Astrocyte of the spinal cord (primary cell): ENCODE results near the gene WDR70.
"Not testable (repeated sequence)": the region's sequence is repeated elsewhere in the genome, so short reads cannot be mapped to it uniquely, and the experiment has no call there.

Source experiments
- DNase-seq: peaks from one replicate; pipeline ENCODE4 v3.0.0; 2011; ENCODE audit warnings: low read depth, low spot score
- H3K4me3 ChIP-seq: 2 replicates; pipeline ENCODE4 v1.5.1; 2011; ENCODE audit warnings: low read depth, mild to moderate bottlenecking, low read length, moderate library complexity
- in situ Hi-C: cut with HindIII; loops from 2 replicates; pipeline ENCODE4 v1.10.0; 2017; ENCODE audit warnings: low sequenced_read_pairs
- TF ChIP-seq, protein P1 (sequence below): IDR thresholded peaks from 2 replicates; pipeline ENCODE4 v1.5.1; 2012; ENCODE audit warnings: low read depth, mild to moderate bottlenecking, low read length, inconsistent platforms

WDR70 gene

GRCh38 chr5:37640088-37640487, 261.0 kb downstream of the WDR70 start:
- no peak overlapping the region for H3K4me3 ChIP-seq
- TF ChIP-seq, protein P1, sequence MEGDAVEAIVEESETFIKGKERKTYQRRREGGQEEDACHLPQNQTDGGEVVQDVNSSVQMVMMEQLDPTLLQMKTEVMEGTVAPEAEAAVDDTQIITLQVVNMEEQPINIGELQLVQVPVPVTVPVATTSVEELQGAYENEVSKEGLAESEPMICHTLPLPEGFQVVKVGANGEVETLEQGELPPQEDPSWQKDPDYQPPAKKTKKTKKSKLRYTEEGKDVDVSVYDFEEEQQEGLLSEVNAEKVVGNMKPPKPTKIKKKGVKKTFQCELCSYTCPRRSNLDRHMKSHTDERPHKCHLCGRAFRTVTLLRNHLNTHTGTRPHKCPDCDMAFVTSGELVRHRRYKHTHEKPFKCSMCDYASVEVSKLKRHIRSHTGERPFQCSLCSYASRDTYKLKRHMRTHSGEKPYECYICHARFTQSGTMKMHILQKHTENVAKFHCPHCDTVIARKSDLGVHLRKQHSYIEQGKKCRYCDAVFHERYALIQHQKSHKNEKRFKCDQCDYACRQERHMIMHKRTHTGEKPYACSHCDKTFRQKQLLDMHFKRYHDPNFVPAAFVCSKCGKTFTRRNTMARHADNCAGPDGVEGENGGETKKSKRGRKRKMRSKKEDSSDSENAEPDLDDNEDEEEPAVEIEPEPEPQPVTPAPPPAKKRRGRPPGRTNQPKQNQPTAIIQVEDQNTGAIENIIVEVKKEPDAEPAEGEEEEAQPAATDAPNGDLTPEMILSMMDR, result no peak
- in situ Hi-C loops, result no loop called here
- DNase-seq, result no peak

GRCh38 chr5:37641933-37642332, 262.8 kb downstream of the WDR70 start:
- DNase-seq, result no peak
- in situ Hi-C loops, result no loop called here
- H3K4me3 ChIP-seq, result no peak overlapping the region
- TF ChIP-seq, protein P1, result no peak

GRCh38 chr5:37645707-37646106, 266.6 kb downstream of the WDR70 start:
- in situ Hi-C loops, result no loop called here
- no peak for DNase-seq
- TF ChIP-seq, protein P1, result no peak
- H3K4me3 ChIP-seq, result no peak overlapping the region

DNA sequence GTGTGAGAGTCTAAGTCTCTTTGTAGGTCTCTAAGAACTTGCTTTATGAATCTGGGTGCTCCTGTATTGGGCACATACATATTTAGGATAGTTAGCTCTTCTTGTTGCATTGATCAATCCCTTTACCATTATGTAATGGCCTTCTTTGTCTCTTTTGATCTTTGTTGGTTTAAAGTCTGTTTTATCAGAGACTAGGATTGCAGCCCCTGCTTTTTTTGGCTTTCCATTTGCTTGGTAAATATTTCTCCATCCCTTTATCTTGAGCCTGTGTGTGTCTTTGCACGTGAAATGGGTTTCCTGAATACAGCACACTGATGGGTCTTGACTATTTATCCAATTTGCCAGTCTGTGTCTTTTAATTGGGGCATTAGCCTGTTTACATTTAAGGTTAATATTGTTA, 275.4 kb downstream of the WDR70 start:
- in situ Hi-C loops, DNase-seq, H3K4me3 ChIP-seq: not testable (repeated sequence)

GRCh38 chr5:37657046-37657445, 277.9 kb downstream of the WDR70 start:
- TF ChIP-seq, protein P1, result no peak
- in situ Hi-C loops, result no loop called here
- no peak for DNase-seq
- H3K4me3 ChIP-seq, result no peak overlapping the region

DNA sequence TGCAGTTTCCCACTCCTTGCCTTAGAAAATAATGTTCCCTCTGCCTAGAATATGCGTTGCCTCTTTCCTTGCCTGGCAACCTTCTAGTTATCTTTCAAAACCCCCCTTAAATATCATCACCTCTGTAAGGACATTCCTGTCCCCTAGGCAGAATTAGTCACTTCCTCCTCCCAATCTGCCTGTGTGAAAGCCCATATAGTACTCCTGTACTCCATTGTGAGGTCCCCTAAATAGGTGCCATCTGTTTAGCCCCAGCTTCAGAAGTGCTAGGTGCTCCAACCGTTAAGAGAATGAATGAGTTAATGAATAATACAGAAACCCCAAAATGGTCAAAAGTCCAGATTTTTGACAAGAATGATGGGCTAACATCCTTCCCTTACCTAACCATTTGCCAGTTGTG, 279.3 kb downstream of the WDR70 start:
- TF ChIP-seq, protein P1, result no peak
- no peak overlapping the region for H3K4me3 ChIP-seq
- in situ Hi-C loops, result no loop called here
- DNase-seq, result no peak

DNA sequence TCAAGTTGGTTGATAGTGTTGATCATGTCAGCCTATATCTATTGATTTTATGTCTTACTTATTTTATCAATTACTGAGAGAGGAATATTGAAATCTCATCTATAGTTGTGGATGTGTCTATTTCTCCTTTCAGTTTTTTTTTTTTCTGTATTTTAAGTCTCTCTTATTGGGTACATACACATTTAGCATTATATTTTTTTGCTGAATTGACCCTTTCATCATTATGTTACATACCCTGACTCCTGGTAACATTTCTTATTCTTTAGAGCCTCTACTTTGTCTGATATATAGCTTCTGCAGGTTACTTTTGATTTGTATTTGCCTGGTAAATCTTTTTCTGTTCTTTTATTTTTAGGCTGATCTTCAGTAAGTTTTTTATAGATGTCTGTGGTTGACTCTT, 281.2 kb downstream of the WDR70 start:
- in situ Hi-C loops, result no loop called here
- no peak overlapping the region for H3K4me3 ChIP-seq
- TF ChIP-seq, protein P1, result no peak
- DNase-seq, result no peak
